Common myeloid progenitor, CD34-positive (primary cell): ENCODE results near the gene CADPS.

ENCODE experiments used
- CTCF ChIA-PET: fragments of 350-600 bp; sonication (Branson Sonifier 250); formaldehyde crosslinking; loops from one replicate; lab custom pipeline; 2021; ENCODE audit warnings: antibody characterized with exemption; lab: Charles Lee
- POLR2A ChIA-PET: fragments of 350-600 bp; sonication (Branson Sonifier 250); formaldehyde crosslinking; loops from one replicate; lab custom pipeline; 2021; ENCODE audit warnings: antibody characterized with exemption; lab: Charles Lee
- DNase-seq, 3 donors: peaks; one replicate each; pipeline versions ENCODE4 v3.0.0 to v3.0.0-alpha.2; 2013
- H3K27ac ChIP-seq, 2 experiments: 1 replicate in 1 of 2; 2 replicates in 1 of 2; pipeline ENCODE4 v1.7.0; 2013; ENCODE audit warnings: inconsistent platforms in 2 of 2, low read length in 2 of 2, mild to moderate bottlenecking in 2 of 2, low read depth in 1 of 2, moderate library complexity in 1 of 2; ENCODE audit not compliant: severe bottlenecking in 2 of 2, insufficient read depth in 1 of 2, poor library complexity in 1 of 2
- H3K27me3 ChIP-seq, 5 experiments: replicated peaks in 2 of 5; 1 replicate in 3 of 5; 2 replicates in 2 of 5; pipeline versions ENCODE4 v1.6.1 to v1.7.0; 2013; ENCODE audit warnings: low read length in 4 of 5, mild to moderate bottlenecking in 2 of 5, moderate library complexity in 2 of 5, inconsistent platforms in 1 of 5; ENCODE audit not compliant: insufficient read depth in 5 of 5, control insufficient read depth in 4 of 5
- H3K36me3 ChIP-seq, 4 experiments: 1 replicate in 2 of 4; 2 replicates in 2 of 4; pipeline versions ENCODE4 v1.6.1 to v1.7.0; 2013; ENCODE audit warnings: low read length in 3 of 4, control low read depth in 1 of 4, mild to moderate bottlenecking in 1 of 4; ENCODE audit not compliant: control insufficient read depth in 4 of 4, insufficient read depth in 4 of 4
- H3K4me1 ChIP-seq, 4 experiments: 1 replicate in 3 of 4; 2 replicates in 1 of 4; pipeline versions ENCODE4 v1.6.1 to v1.7.1; 2013; ENCODE audit warnings: low read length in 3 of 4, mild to moderate bottlenecking in 3 of 4, control low read depth in 1 of 4, inconsistent platforms in 1 of 4, moderate library complexity in 1 of 4; ENCODE audit not compliant: control insufficient read depth in 4 of 4, insufficient read depth in 4 of 4; ENCODE audit errors: control extremely low read depth in 1 of 4
- H3K4me3 ChIP-seq, 7 experiments: 1 replicate in 4 of 7; 2 replicates in 3 of 7; pipeline versions ENCODE4 v1.5.1 to v1.7.0; 2013; ENCODE audit warnings: mild to moderate bottlenecking in 7 of 7, low read length in 6 of 7, moderate library complexity in 6 of 7, inconsistent platforms in 2 of 7, low read depth in 2 of 7, control low read depth in 1 of 7; ENCODE audit not compliant: insufficient read depth in 4 of 7, control insufficient read depth in 1 of 7; ENCODE audit errors: extremely low read depth in 1 of 7
- H3K9me3 ChIP-seq, 5 experiments: 1 replicate in 4 of 5; 2 replicates in 1 of 5; pipeline versions ENCODE4 v1.6.1 to v1.7.1; 2013; ENCODE audit warnings: low read length in 4 of 5, mild to moderate bottlenecking in 2 of 5, inconsistent platforms in 1 of 5, low read depth in 1 of 5, moderate library complexity in 1 of 5; ENCODE audit not compliant: control insufficient read depth in 4 of 5, insufficient read depth in 2 of 5; ENCODE audit errors: control extremely low read depth in 1 of 5
- WGBS: methylation state at CpG from one replicate; pipeline ENCODE4 v1.1.5; 2013; ENCODE audit not compliant: insufficient coverage; 5-methylcytosine and 5-hydroxymethylcytosine counted together

CADPS gene

DNA sequence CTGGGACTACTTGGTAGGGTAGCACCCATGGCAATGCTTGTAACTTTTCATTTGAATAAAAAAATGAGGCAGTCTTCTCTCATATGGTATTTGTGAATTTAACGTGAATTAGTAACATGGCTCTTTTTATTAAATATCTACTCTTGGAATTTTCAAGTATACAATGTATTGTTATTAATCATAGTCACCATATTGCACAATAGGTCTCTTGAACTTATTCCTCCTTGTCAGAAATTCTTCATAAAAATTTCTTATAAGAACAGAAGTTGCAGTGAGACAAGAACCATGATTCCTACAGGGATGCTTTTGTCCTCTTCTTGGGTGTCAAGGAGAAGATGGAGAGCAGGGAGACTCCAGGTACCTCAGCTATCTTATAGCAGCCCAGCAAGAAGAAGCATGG, 298.1 kb downstream of the CADPS start:
- H3K9me3 ChIP-seq = peaks cover 0 to 12% (median 0%) of the 10 kb centered on the region in 5 experiments
- H3K4me3 ChIP-seq = no peak overlapping the region
- H3K36me3 ChIP-seq = no peaks in the 10 kb centered on the region
- H3K27ac ChIP-seq = no peak overlapping the region
- ChIA-PET POLR2A (no interaction called here), CTCF (no interaction called here)
- H3K4me1 ChIP-seq = no peaks in the 10 kb centered on the region
- WGBS = no CpG with 5 or more reads among the region's 1 CpG
- DNase-seq = no peak
- H3K27me3 ChIP-seq = no peaks in the 10 kb centered on the region

DNA sequence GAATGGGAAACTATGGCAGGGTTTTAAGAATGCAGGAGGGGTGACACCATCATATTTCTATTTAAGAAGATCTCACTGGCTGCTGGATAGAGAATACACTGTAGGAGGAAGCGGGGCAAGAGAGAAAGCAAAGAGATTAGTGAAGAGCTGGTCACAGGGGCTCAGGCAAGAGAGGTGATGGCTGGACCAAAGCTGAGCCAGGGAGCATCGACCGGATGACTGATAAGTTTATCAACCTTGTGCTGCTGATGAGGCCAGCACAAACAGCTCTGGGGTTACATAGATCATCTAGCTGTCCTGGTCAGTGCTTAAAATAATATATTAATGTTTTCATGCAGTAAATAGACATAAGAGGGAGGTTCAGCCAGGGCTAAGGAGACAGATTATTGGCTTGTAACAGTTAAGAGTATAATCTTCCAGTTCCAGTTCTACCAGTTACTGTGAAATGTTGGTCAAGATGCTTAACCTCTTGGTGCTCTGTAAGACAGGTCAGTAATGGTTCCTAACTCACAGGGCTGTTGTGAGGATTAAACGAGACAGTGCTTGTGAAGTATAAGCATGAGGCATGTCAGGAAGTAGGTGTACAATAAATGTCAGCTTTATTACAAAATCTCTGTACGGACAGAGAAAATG, 300.8 kb downstream of the CADPS start:
- H3K4me1 ChIP-seq = no peaks in the 10 kb centered on the region

DNA sequence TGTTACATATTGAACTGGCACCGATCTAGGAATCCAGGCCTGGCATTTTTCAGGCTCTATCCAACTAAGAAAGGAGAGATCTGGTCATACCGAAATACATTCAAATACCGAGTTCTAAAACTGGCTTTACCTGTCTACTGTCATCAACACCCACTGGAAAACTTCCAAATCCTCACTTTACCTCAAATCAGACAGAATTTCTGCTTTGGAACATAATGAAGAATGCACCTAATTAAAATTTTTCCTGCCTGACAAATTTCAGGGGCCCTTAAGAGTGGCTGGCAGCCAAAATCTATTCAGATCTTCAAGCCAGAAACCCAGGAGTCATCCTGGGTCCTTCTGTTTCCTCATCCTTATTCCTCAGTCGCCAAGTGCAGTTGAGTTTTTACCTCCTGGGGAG, 303.3 kb downstream of the CADPS start:
- POLR2A ChIA-PET = no interaction called here
- WGBS = 90% methylated on average over 2 of the region's 4 CpGs
- no peak overlapping the region for H3K4me3 ChIP-seq
- H3K4me1 ChIP-seq = no peaks in the 10 kb centered on the region
- no peaks in the 10 kb centered on the region for H3K27me3 ChIP-seq
- no peaks in the 10 kb centered on the region for H3K9me3 ChIP-seq
- no peaks in the 10 kb centered on the region for H3K36me3 ChIP-seq
- CTCF ChIA-PET = no interaction called here
- no peak overlapping the region for H3K27ac ChIP-seq
- DNase-seq = no peak

More for the DNA sequence above, 300.8 kb downstream of the CADPS start:
- DNase-seq = no peak
- Histone ChIP-seq H3K9me3 (peaks cover 0 to 4% (median 0%) of the 10 kb centered on the region in 5 experiments), H3K27ac (no peak overlapping the region), H3K27me3 (no peaks in the 10 kb centered on the region), H3K4me3 (no peak overlapping the region), H3K36me3 (no peaks in the 10 kb centered on the region)
- CTCF ChIA-PET = no interaction called here
- 100% methylated on average over 3 of the region's 5 CpGs for WGBS
- POLR2A ChIA-PET = no interaction called here

DNA sequence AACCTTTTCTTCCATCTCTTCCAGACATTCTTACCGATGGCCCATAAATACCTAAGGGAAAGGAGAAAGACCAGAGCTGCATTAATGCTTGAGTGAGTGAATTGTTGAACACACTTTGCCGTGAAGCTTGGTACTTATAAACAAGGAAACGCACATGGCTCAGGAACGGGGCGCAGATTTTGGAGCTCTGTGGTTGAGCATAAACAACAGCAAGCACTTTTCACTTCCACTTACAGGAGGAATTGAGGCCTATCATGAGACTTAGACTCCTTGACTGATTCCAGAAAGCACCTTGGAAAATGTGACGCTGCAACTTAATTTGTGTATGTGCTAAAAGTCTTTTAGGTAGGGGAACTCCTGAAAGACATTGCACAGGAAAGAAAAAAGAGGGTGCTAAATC, 304.3 kb downstream of the CADPS start:
- no CpG with 5 or more reads among the region's 6 CpGs for WGBS
- Histone ChIP-seq H3K27me3 (no peaks in the 10 kb centered on the region), H3K27ac (no peak overlapping the region), H3K36me3 (no peaks in the 10 kb centered on the region), H3K9me3 (no peaks in the 10 kb centered on the region), H3K4me3 (no peak overlapping the region), H3K4me1 (no peaks in the 10 kb centered on the region)
- DNase-seq = no peak
- POLR2A ChIA-PET = no interaction called here
- CTCF ChIA-PET = no interaction called here

DNA sequence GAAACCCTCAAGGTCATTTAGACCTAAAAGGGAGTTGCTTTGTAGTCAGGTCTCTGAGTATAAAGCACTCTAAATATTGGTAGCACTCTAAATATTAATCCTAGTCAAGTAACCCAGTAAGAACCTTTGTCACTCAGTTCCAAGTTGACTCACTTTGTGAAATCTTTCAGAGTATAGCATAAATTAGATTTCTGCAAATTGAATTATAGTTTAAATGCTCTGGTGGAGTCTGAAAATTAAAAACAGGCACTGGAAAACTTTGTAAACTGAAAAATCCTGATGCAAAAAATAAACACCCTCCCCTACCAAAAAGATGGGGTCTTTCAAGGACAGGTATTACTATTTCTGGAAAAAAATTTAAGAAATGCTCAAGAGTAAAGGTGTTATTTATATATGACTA, 305.6 kb downstream of the CADPS start:
- H3K27ac ChIP-seq = no peak overlapping the region
- CTCF ChIA-PET = interaction anchor here (0.7 kb wide), 1 partner anchor 1905 kb away, joined by 3 read pairs; no protein-coding TSS in a partner anchor
- H3K36me3 ChIP-seq = no peaks in the 10 kb centered on the region
- DNase-seq = no peak
- POLR2A ChIA-PET = no interaction called here
- no peaks in the 10 kb centered on the region for H3K9me3 ChIP-seq
- H3K27me3 ChIP-seq = no peaks in the 10 kb centered on the region
- no peaks in the 10 kb centered on the region for H3K4me1 ChIP-seq
- no peak overlapping the region for H3K4me3 ChIP-seq

DNA sequence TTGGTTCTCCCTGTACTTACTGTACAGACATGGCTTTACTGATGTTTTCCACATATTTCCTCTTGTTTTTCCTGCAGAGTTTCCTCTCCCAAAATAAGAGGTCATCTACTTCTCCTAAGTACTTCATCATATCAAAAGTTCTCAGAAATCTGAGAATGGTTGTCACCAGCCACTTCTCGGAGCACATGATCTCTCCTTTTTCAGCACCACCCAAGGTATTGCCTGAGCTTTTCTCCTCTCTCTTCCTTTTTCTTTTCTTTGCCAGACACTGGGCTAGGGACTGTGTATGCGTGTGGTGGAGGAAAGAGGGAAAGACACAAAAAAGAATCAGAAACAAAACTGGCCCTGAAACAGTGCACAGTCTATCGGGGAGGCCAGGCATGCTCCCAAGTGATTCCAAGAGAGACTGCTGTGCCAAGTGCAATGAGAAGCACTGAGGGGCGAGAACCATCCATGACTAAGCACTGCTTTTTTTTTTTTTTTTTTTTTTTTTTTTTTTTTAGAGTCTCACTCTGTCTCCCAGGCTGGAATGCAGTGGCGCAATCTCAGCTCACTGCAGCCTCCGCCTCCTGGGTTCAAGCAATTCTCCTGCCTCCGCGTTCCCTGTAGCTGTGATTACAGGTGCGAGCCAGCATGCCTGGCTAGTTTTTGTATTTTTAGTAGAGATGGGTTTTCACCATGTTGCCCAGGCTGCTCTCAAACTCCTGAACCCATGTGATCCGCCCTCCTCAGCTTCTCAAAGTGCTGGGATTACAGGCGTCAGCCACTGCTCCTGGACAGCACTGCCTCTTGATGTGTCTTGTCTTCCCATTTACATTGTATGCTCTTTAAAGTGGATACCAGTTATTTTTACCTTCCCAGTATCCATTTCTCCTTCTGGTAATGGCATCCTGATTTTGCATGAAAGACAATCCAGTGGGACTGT, 307.9 kb downstream of the CADPS start:
- H3K27me3 ChIP-seq = peaks cover 0 to 2% (median 0%) of the 10 kb centered on the region in 5 experiments
- H3K9me3 ChIP-seq = no peaks in the 10 kb centered on the region
- POLR2A ChIA-PET = no interaction called here
- WGBS = 68% methylated on average over 4 of the region's 11 CpGs
- CTCF ChIA-PET = no interaction called here
- no peaks in the 10 kb centered on the region for H3K36me3 ChIP-seq
- no peak overlapping the region for H3K27ac ChIP-seq
- no peaks in the 10 kb centered on the region for H3K4me1 ChIP-seq
- no peak for DNase-seq
- no peak overlapping the region for H3K4me3 ChIP-seq

DNA sequence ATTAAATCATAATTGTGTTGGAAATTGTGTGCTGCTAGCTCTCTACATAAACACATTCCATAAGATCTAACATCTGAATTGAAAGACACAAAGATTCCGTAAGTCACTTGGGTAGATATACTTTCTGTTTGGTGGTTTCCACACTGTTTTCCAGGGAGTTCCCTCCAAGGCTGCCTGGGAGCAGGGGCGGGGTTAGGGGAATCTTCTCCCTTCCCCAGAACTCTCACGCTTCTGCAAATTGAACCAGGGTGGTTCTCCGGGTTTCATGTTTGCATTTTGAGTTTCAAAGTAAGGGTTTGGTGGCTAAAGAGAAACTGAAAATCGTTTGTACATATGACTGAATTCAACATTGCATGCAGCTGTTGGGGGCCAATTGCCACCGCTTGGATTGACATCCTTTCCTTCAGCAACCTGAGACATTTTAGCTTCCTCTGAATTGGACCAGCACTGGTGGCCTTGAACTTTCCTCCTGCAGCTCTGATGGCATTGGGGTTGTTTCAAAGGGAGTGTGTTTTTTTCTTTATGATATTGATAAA, 309.1 kb downstream of the CADPS start:
- DNase-seq = no peak
- Histone ChIP-seq H3K27ac (no peak overlapping the region), H3K36me3 (no peaks in the 10 kb centered on the region), H3K27me3 (peaks cover 0 to 2% (median 0%) of the 10 kb centered on the region in 5 experiments), H3K4me3 (no peak overlapping the region), H3K4me1 (no peaks in the 10 kb centered on the region), H3K9me3 (no peaks in the 10 kb centered on the region)
- POLR2A ChIA-PET = no interaction called here
- CTCF ChIA-PET = no interaction called here
- 90% methylated on average over 4 of the region's 6 CpGs for WGBS
